ENCODE data around the gene TSPAN8. TPM values are rescaled to one million over a fixed set of nuclear protein-coding genes. Genes with fewer than 3 reads are reported as not detected.
"Not testable (repeated sequence)": the region's sequence is repeated elsewhere in the genome, so short reads cannot be mapped to it uniquely, and the experiment has no call there.

The TSPAN8 gene
- total and polyA plus RNA-seq, 2 donors (not counting 1 experiment from before 2014, with no cell fraction given): 0.17 TPM; not detected in 1

- Histone ChIP-seq H3K4me3 (replicated peaks in 1 of 4; ENCODE audit: control extremely low read depth in 1 of 4, insufficient read depth in 1 of 4, low read depth in 3 of 4, low read length in 4 of 4) (no peak overlapping the region), H3K27me3 (ENCODE audit: control insufficient read depth, insufficient read depth, low read length) (no peaks in the 10 kb centered on the region), H3K36me3 (ENCODE audit: control insufficient read depth, insufficient read depth, low read length) (no peaks in the 10 kb centered on the region), H3K9ac (ENCODE audit: insufficient read depth, low read length) (no peak overlapping the region), H3K4me2 (ENCODE audit: extremely low read depth, insufficient read depth, low read length) (no peak overlapping the region), H4K20me1 (ENCODE audit: control insufficient read depth, extremely low read depth, insufficient read depth, low read length) (no peaks in the 10 kb centered on the region), H3K4me1 (ENCODE audit: control insufficient read depth, extremely low read depth, insufficient read depth, low read length) (no peaks in the 10 kb centered on the region), H3K27ac (ENCODE audit: insufficient read depth, low read length) (no peak overlapping the region), H3K9me3 (ENCODE audit: control insufficient read depth, insufficient read depth, low read depth, low read length) (no peaks in the 10 kb centered on the region), H2AFZ (ENCODE audit: low read length) (no peak overlapping the region), H3K79me2 (ENCODE audit: control insufficient read depth, insufficient read depth, low read length) (no peaks in the 10 kb centered on the region)
- DNase-seq (ENCODE audit: low read depth in 2 of 2): no peak
- TF ChIP-seq EZH2 (IDR thresholded peaks at IDR 0.05; ENCODE audit: low read length, missing control alignments) (no peak), CTCF (conservative IDR thresholded peaks at IDR 0.05 in 1 of 2, IDR thresholded peaks at IDR 0.05 in 1 of 2; ENCODE audit: low read depth in 1 of 2, low read length in 2 of 2) (no peak)
These were observed 9.2 kb upstream of the TSPAN8 start for GRCh38 chr12:71166862-71167496.

GRCh38 chr12:71166280-71166679 is 8.5 kb upstream of the TSPAN8 start:
- Histone ChIP-seq H3K27ac (ENCODE audit: insufficient read depth, low read length) (no peak overlapping the region), H4K20me1 (ENCODE audit: control insufficient read depth, extremely low read depth, insufficient read depth, low read length) (no peaks in the 10 kb centered on the region), H3K4me2 (ENCODE audit: extremely low read depth, insufficient read depth, low read length) (no peak overlapping the region), H3K27me3 (ENCODE audit: control insufficient read depth, insufficient read depth, low read length) (no peaks in the 10 kb centered on the region), H3K9me3 (ENCODE audit: control insufficient read depth, insufficient read depth, low read depth, low read length) (no peaks in the 10 kb centered on the region), H3K4me1 (ENCODE audit: control insufficient read depth, extremely low read depth, insufficient read depth, low read length) (no peaks in the 10 kb centered on the region), H3K4me3 (replicated peaks in 1 of 4; ENCODE audit: control extremely low read depth in 1 of 4, insufficient read depth in 1 of 4, low read depth in 3 of 4, low read length in 4 of 4) (no peak overlapping the region), H3K36me3 (ENCODE audit: control insufficient read depth, insufficient read depth, low read length) (no peaks in the 10 kb centered on the region), H2AFZ (ENCODE audit: low read length) (no peak overlapping the region), H3K9ac (ENCODE audit: insufficient read depth, low read length) (no peak overlapping the region), H3K79me2 (ENCODE audit: control insufficient read depth, insufficient read depth, low read length) (no peaks in the 10 kb centered on the region)
- no peak for DNase-seq (ENCODE audit: low read depth in 2 of 2)
- TF ChIP-seq CTCF (conservative IDR thresholded peaks at IDR 0.05 in 1 of 2, IDR thresholded peaks at IDR 0.05 in 1 of 2; ENCODE audit: low read depth in 1 of 2, low read length in 2 of 2) (no peak), EZH2 (IDR thresholded peaks at IDR 0.05; ENCODE audit: low read length, missing control alignments) (no peak)

DNA sequence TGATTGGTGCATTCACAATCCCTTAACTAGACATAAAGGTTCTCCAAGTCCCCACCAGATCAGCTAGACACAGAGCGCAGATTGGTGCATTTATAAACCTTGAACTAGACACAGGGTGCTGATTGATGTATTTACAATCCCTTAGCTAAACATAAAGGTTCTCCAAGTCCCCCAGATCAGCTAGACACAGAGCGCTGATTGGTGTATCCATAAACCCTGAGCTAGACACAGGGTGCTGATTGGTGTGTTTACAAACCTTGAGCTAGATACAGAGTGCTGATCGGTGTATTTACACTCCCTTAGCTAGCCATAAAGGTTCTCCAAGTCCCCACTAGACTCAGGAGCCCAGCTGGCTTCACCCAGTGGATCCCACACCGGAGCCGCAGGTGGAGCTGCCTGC is 8.0 kb upstream of the TSPAN8 start:
- not testable (repeated sequence) for H3K4me2 ChIP-seq (ENCODE audit: extremely low read depth, insufficient read depth, low read length); H4K20me1 ChIP-seq (ENCODE audit: control insufficient read depth, extremely low read depth, insufficient read depth, low read length); DNase-seq (ENCODE audit: low read depth in 2 of 2); H3K4me3 ChIP-seq (replicated peaks in 1 of 4; ENCODE audit: control extremely low read depth in 1 of 4, insufficient read depth in 1 of 4, low read depth in 3 of 4, low read length in 4 of 4); H3K36me3 ChIP-seq (ENCODE audit: control insufficient read depth, insufficient read depth, low read length); H3K79me2 ChIP-seq (ENCODE audit: control insufficient read depth, insufficient read depth, low read length); H3K9me3 ChIP-seq (ENCODE audit: control insufficient read depth, insufficient read depth, low read depth, low read length); H3K9ac ChIP-seq (ENCODE audit: insufficient read depth, low read length); H3K27ac ChIP-seq (ENCODE audit: insufficient read depth, low read length); H3K4me1 ChIP-seq (ENCODE audit: control insufficient read depth, extremely low read depth, insufficient read depth, low read length); H2AFZ ChIP-seq (ENCODE audit: low read length); H3K27me3 ChIP-seq (ENCODE audit: control insufficient read depth, insufficient read depth, low read length)
